Spleen (tissue), 11 donors: Measurements from ENCODE around the gene ITGB8. TPM values are rescaled to one million over a fixed set of nuclear protein-coding genes. Genes with fewer than 3 reads are reported as not detected.
"Not testable (repeated sequence)": the region's sequence is repeated elsewhere in the genome, so short reads cannot be mapped to it uniquely, and the experiment has no call there.

Experiments
- DNase-seq: peaks from one replicate; pipeline ENCODE4 v3.0.0-alpha.2; 2020
- H3K27ac ChIP-seq, 8 donors: fragments of 200-600 bp; sonication (generic) in 7 of 8; 1 replicate in 4 of 8; 2 replicates in 4 of 8; pipeline versions ENCODE4 v1.5.0 to v1.8.0; 2016 to 2021; ENCODE audit warnings: inconsistent platforms in 4 of 8, mild to moderate bottlenecking in 4 of 8, moderate library complexity in 1 of 8
- H3K27me3 ChIP-seq, 7 donors: fragments of 200-600 bp; sonication (generic) in 6 of 7; replicated peaks in 1 of 7; 1 replicate in 4 of 7; 2 replicates in 3 of 7; pipeline versions ENCODE4 v1.5.0 to v1.8.0; 2016 to 2021; ENCODE audit warnings: inconsistent platforms in 3 of 7, mild to moderate bottlenecking in 1 of 7
- H3K36me3 ChIP-seq, 6 donors: fragments of 200-600 bp; sonication (generic) in 5 of 6; 1 replicate in 4 of 6; 2 replicates in 2 of 6; pipeline versions ENCODE4 v1.5.0 to v1.8.0; 2016 to 2021; ENCODE audit warnings: inconsistent platforms in 2 of 6
- H3K4me1 ChIP-seq, 6 donors: fragments of 200-600 bp; sonication (generic) in 5 of 6; 1 replicate in 3 of 6; 2 replicates in 3 of 6; pipeline versions ENCODE4 v1.5.0 to v1.8.0; 2016 to 2021; ENCODE audit warnings: inconsistent platforms in 3 of 6
- H3K4me3 ChIP-seq, 8 donors: fragments of 200-600 bp; sonication (generic) in 7 of 8; 1 replicate in 4 of 8; 2 replicates in 4 of 8; pipeline versions ENCODE4 v1.5.0 to v1.8.0; 2016 to 2021; ENCODE audit warnings: inconsistent platforms in 4 of 8, mild to moderate bottlenecking in 4 of 8, moderate library complexity in 2 of 8
- H3K9me3 ChIP-seq, 8 donors: fragments of 200-600 bp; sonication (generic) in 7 of 8; 1 replicate in 4 of 8; 2 replicates in 4 of 8; pipeline versions ENCODE4 v1.5.0 to v1.8.0; 2016 to 2021; ENCODE audit warnings: inconsistent platforms in 4 of 8
- POLR2A ChIP-seq, 3 donors: fragments of 450-650 bp; IDR thresholded peaks; one replicate each; pipeline ENCODE4 v1.5.1; 2017; ENCODE audit warnings: antibody characterized with exemption in 3 of 3, mild to moderate bottlenecking in 1 of 3
- POLR2AphosphoS5 ChIP-seq, 3 donors: sonication (generic); formaldehyde crosslinking; IDR thresholded peaks; one replicate each; pipeline ENCODE4 v1.5.1; 2017; ENCODE audit warnings: antibody characterized with exemption in 3 of 3
- WGBS, 5 donors: extraction: QIAGEN DNeasy Blood & Tissue Kit in 3 of 5; methylation state at CpG; one replicate each; pipeline versions ENCODE4 v1.1.5 to v1.1.7; 2013 to 2018; 5-methylcytosine and 5-hydroxymethylcytosine counted together
- intact Hi-C: fragments of 100-400 bp; cut with DNase I; formaldehyde crosslinking; loops from one replicate; pipeline ENCODE4 v1.15.0; 2023; ENCODE audit warnings: low total_unique reads
- polyA plus RNA-seq, 3 donors: library from polyadenylated mRNA; stranded (reverse); fragments of 200-250 nt; gene quantifications; one replicate each; pipeline ENCODE4 v1.2.1, GENCODE V29; 2013
- total RNA-seq, 7 donors: library from RNA; depleted of rRNA in 3 of 7; stranded (reverse); fragments of >200 nt in 3 of 7; fragmentation: NEBNext Ultra II Directional in 4 of 7; extraction: Animal tissue kit (Norgen Biotek cat#: 25700) in 4 of 7; gene quantifications; one replicate each; pipeline versions ENCODE4 v1.1.0 to v1.2.1, GENCODE V29; 2016 to 2021
- TF ChIP-seq, protein P1 (sequence below), 11 experiments: fragments of 200-600 bp in 7 of 11; fragments of 450-650 bp in 4 of 11; sonication (generic) in 4 of 11; IDR thresholded peaks in 8 of 11; conservative IDR thresholded peaks in 3 of 11; 1 replicate in 7 of 11; 2 replicates in 4 of 11; pipeline versions ENCODE4 v1.4.0 to v1.8.0; 2016 to 2021; ENCODE audit warnings: antibody characterized with exemption in 11 of 11, inconsistent platforms in 4 of 11, mild to moderate bottlenecking in 1 of 11
- donor health status: healthy with polysubstance abuse.
- donor health status: DM: no; HTN: no; CAD: no; lungs with moderate emphysema.
- donor health status: DM: no; HTN: no; CAD: no.
- donor health status: Bipolar disorder and iron deficiency.
- donor health status: healthy.
- donor health status: DM: no; HTN: no; CAD: no.
- donor health status: DM: yes; HTN: yes; CAD: no.

Gene ITGB8
- total and polyA plus RNA-seq, 10 donors = 0.11 to 1.1 (median 0.28) TPM

DNA sequence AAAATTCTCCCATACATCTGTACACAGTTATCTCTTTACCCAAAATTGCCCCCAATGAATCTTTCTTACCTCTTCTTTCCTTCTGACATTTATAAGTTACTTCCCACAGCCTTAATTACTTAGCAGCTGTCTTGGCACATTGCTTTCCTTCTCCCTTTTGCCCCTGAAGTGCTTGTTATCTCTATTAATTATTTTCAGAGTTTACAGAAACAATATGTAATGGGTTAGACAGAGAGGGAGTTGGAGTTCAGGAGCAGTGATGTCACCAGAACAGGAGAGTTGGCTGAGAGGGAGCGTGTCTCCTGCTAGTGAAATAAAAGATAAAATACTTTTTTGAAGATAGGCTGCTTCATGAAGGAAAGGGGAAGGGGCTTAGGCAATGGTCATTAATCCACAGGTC, 57.4 kb downstream of the ITGB8 start:
- 72 to 84% (median 81%) methylated on average over 1 of the region's 1 CpG for WGBS, 5 donors
- no peak overlapping the region for H3K27ac ChIP-seq
- DNase-seq = no peak
- H3K36me3 ChIP-seq = no peaks in the 10 kb centered on the region
- no peak overlapping the region for H3K4me3 ChIP-seq
- TF ChIP-seq POLR2AphosphoS5 (IDR thresholded peaks at IDR 0.05) = no peak
- TF ChIP-seq POLR2A (IDR thresholded peaks at IDR 0.05) = no peak
- TF ChIP-seq, protein P1, sequence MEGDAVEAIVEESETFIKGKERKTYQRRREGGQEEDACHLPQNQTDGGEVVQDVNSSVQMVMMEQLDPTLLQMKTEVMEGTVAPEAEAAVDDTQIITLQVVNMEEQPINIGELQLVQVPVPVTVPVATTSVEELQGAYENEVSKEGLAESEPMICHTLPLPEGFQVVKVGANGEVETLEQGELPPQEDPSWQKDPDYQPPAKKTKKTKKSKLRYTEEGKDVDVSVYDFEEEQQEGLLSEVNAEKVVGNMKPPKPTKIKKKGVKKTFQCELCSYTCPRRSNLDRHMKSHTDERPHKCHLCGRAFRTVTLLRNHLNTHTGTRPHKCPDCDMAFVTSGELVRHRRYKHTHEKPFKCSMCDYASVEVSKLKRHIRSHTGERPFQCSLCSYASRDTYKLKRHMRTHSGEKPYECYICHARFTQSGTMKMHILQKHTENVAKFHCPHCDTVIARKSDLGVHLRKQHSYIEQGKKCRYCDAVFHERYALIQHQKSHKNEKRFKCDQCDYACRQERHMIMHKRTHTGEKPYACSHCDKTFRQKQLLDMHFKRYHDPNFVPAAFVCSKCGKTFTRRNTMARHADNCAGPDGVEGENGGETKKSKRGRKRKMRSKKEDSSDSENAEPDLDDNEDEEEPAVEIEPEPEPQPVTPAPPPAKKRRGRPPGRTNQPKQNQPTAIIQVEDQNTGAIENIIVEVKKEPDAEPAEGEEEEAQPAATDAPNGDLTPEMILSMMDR (IDR thresholded peaks at IDR 0.05 in 8 of 11, conservative IDR thresholded peaks at IDR 0.05 in 3 of 11) = no peak
- no peaks in the 10 kb centered on the region for H3K27me3 ChIP-seq
- intact Hi-C loops = no loop called here
- H3K4me1 ChIP-seq = no peaks in the 10 kb centered on the region
- no peaks in the 10 kb centered on the region for H3K9me3 ChIP-seq

- H3K4me1 ChIP-seq, H3K27me3 ChIP-seq, H3K36me3 ChIP-seq, intact Hi-C loops, H3K9me3 ChIP-seq, H3K27ac ChIP-seq, H3K4me3 ChIP-seq, DNase-seq: not testable (repeated sequence)
- WGBS, 5 donors = 35 to 55% (median 43%) methylated on average over 2 of the region's 2 CpGs
Measured at GRCh38 chr7:20389192-20389591, 58.5 kb downstream of the ITGB8 start.

DNA sequence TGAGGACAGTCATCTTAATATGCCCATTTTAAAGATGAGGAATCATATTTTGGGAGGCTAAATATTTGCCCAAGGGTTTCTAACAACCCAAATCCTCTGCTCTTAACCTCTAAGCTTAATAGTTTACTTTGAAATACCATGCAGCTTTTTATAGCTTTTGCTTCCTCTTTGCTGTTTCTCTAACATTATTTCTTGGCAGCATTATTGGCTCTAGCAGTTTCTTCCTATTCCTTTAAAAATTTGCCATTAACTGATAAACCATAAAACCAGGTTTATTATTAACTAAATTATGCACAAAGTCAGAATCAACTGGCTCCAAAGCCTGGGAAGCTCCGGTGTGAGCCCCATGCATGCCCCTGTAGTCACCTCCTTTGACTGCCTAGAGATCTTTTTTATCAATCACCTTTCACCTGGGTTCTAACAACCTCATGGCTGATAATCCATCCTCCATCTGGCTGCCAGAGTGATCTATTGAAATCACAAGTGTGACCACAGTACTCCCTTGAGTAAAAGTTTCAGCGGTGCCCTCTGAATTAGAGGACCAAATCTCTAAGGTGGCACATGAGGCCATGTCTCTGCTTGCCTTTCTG, 62.4 kb downstream of the ITGB8 start:
- Histone ChIP-seq H3K9me3 (no peaks in the 10 kb centered on the region), H3K4me1 (no peaks in the 10 kb centered on the region), H3K36me3 (no peaks in the 10 kb centered on the region), H3K4me3 (no peak overlapping the region), H3K27me3 (no peaks in the 10 kb centered on the region), H3K27ac (no peak overlapping the region)
- WGBS, 5 donors = 59 to 84% (median 79%) methylated on average over 2 of the region's 2 CpGs
- intact Hi-C loops = no loop called here
- DNase-seq = no peak
- TF ChIP-seq POLR2A (IDR thresholded peaks at IDR 0.05) (no peak), POLR2AphosphoS5 (IDR thresholded peaks at IDR 0.05) (no peak)
- TF ChIP-seq, protein P1 (IDR thresholded peaks at IDR 0.05 in 8 of 11, conservative IDR thresholded peaks at IDR 0.05 in 3 of 11) = no peak

DNA sequence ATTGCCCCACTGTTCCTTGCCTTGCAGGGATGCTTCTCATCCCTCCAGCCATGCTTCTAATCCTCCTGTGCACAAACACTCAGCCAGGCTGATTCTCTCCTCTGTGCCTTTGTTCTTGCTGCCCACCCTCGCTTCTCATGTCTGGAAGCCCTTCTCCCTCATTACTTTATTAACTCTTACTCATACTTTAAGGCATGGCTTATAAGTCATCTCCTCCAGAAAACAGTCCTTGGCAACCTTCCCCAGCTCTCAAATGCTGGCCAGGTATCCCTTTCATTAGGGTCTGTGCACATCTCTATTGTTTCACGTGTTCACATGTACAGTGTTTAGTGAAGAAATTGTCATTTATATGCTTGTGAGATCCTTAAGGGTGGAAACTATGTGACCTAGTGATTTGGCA, 62.9 kb downstream of the ITGB8 start:
- no peak overlapping the region for H3K4me3 ChIP-seq
- no peaks in the 10 kb centered on the region for H3K27me3 ChIP-seq
- no peak overlapping the region for H3K27ac ChIP-seq
- no peaks in the 10 kb centered on the region for H3K4me1 ChIP-seq
- 80 to 100% (median 83%) methylated on average over 2 of the region's 2 CpGs for WGBS, 5 donors
- TF ChIP-seq POLR2A (IDR thresholded peaks at IDR 0.05) (no peak), POLR2AphosphoS5 (IDR thresholded peaks at IDR 0.05) (no peak)
- TF ChIP-seq, protein P1 (IDR thresholded peaks at IDR 0.05 in 8 of 11, conservative IDR thresholded peaks at IDR 0.05 in 3 of 11) = no peak
- H3K36me3 ChIP-seq = no peaks in the 10 kb centered on the region
- intact Hi-C loops = no loop called here
- no peaks in the 10 kb centered on the region for H3K9me3 ChIP-seq
- DNase-seq = no peak

DNA sequence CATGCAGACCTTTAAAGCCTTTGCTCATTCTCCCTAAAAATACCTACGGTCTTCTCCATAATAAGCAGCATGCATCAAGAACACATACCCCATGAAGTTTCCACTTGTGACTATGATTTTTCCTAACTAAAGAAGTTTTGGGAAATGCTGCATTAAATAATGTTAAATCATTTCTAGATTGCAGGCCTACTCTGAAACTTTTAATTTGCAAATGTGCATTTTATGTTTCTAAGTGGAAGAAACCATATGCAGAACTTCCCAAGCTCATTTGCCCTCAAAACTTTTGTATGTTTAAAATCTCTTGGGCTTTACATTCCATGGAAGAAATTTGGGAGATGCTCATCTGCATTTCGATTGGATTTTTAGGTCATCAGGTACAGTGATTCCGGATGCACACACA, 63.6 kb downstream of the ITGB8 start:
- TF ChIP-seq POLR2AphosphoS5 (IDR thresholded peaks at IDR 0.05) (no peak), POLR2A (IDR thresholded peaks at IDR 0.05) (no peak)
- TF ChIP-seq, protein P1 (IDR thresholded peaks at IDR 0.05 in 8 of 11, conservative IDR thresholded peaks at IDR 0.05 in 3 of 11) = no peak
- Histone ChIP-seq H3K9me3 (no peaks in the 10 kb centered on the region), H3K4me1 (no peaks in the 10 kb centered on the region), H3K27me3 (no peaks in the 10 kb centered on the region), H3K36me3 (no peaks in the 10 kb centered on the region), H3K27ac (no peak overlapping the region), H3K4me3 (no peak overlapping the region)
- DNase-seq = no peak
- intact Hi-C loops = no loop called here
- 86 to 94% (median 89%) methylated on average over 3 of the region's 3 CpGs for WGBS, 5 donors
